HG02798 (cell line): ENCODE data around the gene ARHGAP24.
"Not testable (repeated sequence)": the region's sequence is repeated elsewhere in the genome, so short reads cannot be mapped to it uniquely, and the experiment has no call there.

Experiments used
- ATAC-seq: cut with Tn5 transposase; IDR thresholded peaks from one replicate; pipeline ENCODE4 v1.9.1; 2021; ENCODE audit warnings: mild to moderate bottlenecking; ENCODE audit not compliant: unreplicated experiment, poor library complexity

Gene ARHGAP24

DNA sequence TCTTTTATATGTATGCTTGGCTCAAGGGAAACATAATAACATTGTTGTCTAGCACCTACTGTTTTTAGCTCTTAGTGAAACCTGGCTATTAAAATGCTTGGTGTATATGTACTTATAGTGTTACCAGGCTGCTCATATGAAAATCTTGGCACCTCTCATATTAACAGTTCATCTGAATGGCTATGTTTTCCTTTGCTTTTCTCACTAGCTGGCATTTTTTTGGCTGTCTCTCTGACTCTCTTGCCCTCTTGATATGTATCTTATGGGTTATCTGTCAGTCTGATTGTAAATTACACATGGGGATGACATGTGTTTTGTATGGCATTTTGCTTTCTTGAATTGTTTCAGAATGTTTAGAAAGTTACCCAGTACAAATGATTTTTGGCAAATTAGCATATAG lies 158.0 kb downstream of the ARHGAP24 start:
- ATAC-seq = no peak

GRCh38 chr4:85637778-85638177 lies 162.8 kb downstream of the ARHGAP24 start:
- no peak for ATAC-seq

- no peak for ATAC-seq
These were observed 165.0 kb downstream of the ARHGAP24 start for GRCh38 chr4:85639946-85640345.

DNA sequence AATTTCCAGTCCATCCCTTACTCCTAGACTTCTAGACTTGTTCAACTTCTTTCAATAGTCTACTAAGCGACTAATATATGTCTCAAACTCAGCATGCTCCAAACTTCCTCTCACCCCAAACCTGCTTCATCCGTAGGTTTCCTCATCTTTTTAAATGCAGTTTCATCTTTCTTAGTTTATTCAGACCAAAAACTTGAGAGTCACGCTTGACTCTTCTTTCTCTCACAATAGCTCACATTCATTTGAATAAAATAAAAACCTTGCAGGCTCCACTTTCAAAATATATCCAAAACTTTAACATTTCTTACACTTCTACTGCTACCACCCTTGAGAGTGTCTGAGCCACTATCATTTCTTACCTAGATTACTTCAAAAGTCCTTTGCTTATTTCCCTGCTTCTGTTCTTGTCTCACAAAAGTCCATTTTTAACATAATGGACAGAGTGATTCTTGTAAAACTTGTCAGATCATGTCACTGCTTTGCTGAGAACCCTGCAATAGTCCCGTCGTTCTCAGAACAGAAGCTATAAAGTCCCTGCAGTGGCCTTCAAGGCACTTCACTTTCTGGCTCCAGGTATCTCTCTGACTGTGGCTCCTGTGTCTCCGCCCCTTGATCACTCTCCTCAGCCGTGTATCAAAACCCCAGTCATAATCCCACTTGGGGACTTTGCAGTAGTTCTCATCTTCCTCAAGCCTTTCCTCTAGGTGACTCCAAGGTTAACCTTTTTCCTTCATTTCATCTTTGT lies 167.6 kb downstream of the ARHGAP24 start:
- ATAC-seq = peak; percentile 62

DNA sequence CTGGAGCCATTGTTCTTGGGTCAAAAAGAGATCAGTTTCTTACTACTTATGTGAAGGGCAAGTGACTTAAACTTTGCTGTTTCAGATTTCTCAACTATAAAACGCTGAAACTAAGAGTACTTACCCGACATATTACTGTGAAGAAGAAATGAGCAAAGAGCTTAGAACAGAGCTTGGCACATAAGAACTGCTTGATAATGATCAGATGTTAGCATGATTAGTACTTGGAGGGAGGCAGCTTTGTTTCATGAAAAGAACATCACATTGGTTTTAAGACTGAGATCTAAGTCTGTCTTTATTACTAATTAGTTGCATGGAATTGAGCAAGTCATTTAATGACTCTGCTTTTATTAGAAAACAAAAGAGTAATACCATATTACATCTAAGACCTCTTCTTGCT lies 169.1 kb downstream of the ARHGAP24 start:
- no peak for ATAC-seq

DNA sequence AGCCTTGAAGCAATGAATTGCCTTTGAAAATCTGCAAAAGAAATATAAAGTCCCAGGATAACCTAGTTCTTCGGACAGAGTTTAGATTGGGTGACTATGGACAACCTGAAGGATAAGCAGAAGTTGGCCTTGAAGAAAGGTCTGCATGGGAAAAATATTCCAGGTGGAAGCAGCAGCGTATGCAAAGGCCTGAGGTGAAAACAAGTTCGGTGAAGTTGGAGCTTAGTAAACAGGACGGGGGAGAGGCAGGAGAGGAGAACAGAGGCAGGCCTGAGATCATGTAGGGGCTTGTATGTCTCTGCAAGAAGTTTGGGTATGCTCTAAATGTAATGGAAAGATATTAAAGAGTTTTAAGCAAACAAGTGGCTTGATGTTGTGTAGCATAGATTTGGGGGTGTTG lies 176.0 kb downstream of the ARHGAP24 start:
- ATAC-seq = no peak

- ATAC-seq = no peak
These were observed 182.0 kb downstream of the ARHGAP24 start for GRCh38 chr4:85656759-85657505.

- ATAC-seq = no peak
These were observed 184.0 kb downstream of the ARHGAP24 start for GRCh38 chr4:85658766-85659439.

GRCh38 chr4:85659610-85660218 lies 184.8 kb downstream of the ARHGAP24 start:
- ATAC-seq = peak; percentile 25

GRCh38 chr4:85666625-85667024 lies 191.7 kb downstream of the ARHGAP24 start:
- not testable (repeated sequence) for ATAC-seq

- no peak for ATAC-seq
These were observed 194.3 kb downstream of the ARHGAP24 start for GRCh38 chr4:85669204-85669603.

DNA sequence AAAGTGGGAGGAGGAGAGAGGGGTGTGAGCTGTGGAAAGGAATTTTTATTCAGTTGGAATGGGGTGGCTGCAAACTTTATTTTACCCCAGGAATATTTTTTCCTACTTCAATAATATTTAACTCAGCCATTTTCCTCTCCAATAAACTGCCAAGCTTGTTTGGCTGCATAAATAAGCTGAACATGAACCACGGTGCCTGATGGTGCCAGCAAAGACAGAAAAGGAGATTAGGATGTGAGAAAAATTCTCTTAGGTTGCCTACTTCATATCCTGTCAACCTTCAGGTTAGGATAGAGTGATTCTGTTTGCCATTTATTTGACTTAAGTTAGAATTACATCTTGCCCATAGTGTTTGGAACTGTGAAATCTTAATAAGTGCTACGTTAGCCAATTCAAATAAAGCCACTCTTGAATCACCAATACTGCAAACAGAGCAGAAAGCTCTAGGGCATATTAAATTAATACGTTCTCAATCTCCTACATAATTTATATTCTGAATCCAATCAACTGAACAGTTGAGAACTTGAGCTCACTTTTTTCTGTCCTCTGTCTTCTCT lies 195.1 kb downstream of the ARHGAP24 start:
- ATAC-seq = no peak

DNA sequence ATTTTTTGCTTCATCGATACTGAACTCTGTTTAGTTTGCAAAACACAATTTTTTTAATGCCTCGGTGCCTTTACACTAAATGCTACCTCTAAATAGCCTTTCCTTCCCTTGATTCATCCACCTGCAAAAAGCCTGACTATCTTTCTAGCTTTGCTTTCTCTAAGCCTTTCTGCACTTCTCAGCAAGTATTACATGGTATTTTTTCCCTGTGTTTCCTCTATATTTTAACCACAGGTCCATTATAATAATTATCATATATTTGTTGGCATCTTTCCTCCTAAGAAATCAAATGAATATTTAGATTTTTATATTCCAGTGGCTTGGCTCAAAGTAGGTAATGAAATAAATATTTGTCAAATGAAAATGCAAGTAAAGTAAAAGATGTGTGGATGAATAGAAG lies 196.2 kb downstream of the ARHGAP24 start:
- ATAC-seq = no peak

GRCh38 chr4:85672116-85672515 lies 197.2 kb downstream of the ARHGAP24 start:
- no peak for ATAC-seq

DNA sequence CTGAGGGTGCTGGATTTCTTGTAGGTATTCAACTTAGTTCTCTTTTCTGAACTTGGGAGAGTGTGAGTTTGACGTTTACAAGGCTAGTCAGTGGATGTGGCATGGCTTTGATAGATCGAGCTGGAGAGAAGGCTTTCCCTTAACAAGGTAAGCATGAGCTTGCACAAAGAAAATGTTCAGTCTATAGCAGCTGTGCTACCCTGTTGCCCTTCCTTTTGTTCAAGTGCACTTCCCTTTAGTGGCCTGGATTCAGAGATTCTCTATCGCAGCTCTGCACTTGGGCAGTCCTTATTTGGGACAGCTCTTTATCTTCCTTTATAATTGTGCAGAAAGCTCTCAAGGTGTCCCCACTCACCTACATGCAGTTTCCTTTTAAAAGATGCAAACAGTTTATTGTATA lies 198.0 kb downstream of the ARHGAP24 start:
- ATAC-seq = no peak

- peak; percentile 49 for ATAC-seq
These were observed 198.6 kb downstream of the ARHGAP24 start for GRCh38 chr4:85673540-85673939.

DNA sequence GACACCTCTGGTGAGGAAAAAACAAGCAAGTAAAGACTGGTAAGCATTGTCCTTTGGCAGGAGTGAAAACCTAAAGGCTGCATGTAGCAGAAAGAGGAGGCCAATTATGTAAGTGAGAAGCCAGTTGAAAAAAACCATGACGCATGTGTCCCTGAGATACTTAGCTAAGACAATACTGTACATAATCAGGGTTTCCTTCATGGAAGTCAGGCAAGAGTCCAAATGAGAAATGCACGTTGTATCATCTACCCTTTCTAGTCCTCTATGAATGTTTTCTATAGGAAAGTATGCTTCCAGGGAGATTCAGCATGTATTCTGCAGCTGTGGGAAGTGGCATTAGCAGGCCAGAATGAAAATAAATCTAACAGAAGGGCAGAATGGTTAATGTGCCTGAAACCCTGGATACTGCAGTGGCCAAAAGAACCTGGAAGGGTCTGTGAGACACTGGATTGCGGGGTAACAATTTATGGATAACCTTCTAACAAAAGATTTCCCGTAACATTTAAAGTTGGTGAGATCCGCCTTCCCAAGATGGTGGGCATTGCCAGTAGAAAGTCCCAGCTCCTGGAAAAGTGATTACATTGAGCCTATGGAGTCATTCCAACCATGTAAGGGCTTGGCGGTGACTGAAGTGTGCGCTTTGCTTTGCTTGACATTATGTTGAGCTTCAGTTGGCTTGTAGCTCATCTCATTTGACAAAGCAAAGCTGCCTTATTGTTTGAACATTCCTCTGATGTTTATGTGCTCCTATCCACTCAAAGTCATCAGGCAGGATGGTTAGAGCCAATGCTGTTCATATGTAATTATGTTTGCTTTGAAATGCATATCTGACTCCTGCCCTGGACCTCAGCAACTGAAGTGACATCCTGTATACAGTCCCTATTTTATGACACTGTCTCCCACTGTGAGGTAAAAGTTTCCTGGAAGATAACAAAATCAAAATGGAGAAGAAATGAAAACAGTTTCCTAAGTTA lies 200.4 kb downstream of the ARHGAP24 start:
- ATAC-seq = no peak

DNA sequence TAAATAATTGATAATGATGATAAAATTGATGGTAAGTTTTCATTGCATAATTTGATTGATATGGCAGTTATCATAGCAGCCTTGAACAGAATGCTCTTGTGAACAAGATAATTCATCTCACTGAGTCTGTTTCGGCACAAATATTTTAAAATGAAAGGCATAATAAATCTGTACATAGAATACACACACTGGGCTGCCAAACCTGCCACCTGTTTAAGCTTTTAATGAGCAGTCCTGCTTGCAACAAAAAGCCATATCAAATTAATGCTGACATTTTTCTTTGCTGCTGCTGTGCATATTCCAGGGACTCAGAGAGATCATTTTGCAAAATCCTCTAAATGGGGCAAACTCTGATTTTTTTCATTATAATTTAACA lies 201.1 kb downstream of the ARHGAP24 start:
- no peak for ATAC-seq

DNA sequence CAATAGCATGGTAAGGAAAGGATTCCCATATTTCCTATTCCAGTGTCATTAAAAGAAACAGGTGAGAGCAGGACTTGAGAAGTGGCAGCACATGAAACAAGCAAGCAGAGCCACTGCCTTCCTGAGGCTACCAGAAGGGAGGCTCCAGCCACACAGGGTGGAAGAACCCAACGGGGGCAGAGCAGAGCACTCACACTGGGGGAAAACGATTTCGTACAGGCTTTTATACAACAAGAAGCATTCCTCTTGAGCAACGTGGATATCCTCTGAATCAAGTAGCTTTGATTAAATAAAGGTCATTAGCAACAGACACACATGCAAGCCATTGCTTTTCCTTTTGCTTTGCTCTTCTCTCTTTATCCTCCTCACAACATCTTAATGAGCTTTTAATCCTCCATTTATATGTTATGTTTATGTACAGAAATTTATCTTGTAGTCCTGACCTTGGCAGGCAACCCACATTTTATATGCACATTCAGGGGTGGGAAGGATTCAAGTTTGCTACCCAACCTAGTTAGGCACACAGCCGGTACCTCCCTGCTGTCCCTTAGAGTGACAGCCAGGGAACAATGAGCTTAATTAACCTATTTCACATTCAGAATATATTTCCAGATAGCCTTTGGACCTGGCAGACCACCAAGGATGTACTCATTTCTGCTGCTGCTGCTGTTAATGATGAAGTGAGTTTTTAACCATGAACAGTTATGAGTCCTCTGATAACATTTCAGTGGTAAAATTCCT lies 202.1 kb downstream of the ARHGAP24 start:
- no peak for ATAC-seq
